ENCODE measurements around the gene ADGRD1.
"Not testable (repeated sequence)": the region's sequence is repeated elsewhere in the genome, so short reads cannot be mapped to it uniquely, and the experiment has no call there.

ADGRD1 gene

DNA sequence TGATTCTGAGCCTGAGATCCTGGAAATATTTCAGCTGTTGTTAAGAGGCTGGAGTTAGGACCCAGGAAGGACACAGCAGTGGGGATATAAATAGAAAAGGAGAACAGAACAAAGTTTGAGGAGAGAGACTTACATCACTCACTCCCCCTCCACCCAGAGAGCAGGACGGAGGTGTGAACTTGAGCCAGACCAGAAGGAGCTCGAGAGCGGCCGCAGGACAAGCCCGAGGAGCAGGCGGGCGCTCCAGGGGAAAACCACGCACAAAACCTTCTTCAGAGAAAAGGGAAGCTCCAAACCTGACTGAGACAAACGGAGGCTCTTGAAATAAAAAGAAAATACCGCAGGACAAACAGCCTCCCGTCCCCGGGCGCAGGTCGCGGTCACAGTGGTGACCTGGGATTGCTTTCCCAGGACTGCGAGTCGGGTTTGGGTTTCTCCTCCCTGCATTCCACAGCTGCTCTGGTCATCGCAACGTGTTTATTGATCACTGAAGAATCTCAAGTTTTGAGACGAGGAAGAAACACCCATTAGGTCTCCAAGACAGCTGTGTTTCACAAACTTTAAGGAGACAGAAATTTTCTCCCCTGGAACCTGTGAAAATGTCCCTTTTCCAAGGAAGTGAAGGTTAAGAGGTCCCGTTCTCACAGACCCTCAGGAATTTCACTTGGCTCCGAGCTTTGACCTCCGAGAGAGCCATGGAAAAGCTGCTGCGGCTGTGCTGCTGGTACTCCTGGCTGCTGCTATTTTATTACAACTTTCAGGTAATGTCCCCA lies at the start of gene ADGRD1:
ADGRD1 (plus strand) TSS at position 137 of the 773 bp plus-strand sequence; CDS start at position 696, 559 bp downstream.
- H3K4me3 Mint-ChIP-seq: no peak within 1 kb of the TSS
- H3K9me3 Mint-ChIP-seq: no peaks in the 10 kb centered on the region
- peaks cover 3% of the 10 kb centered on the region for H3K4me1 Mint-ChIP-seq
- ATAC-seq: no peak
- no peak within 1 kb of the TSS for H3K27ac Mint-ChIP-seq
- no peak for DNase-seq
- H3K36me3 Mint-ChIP-seq (ENCODE audit: low read depth): no peaks in the 10 kb centered on the region
- peaks cover 18% of the 10 kb centered on the region for H3K27me3 Mint-ChIP-seq

DNA sequence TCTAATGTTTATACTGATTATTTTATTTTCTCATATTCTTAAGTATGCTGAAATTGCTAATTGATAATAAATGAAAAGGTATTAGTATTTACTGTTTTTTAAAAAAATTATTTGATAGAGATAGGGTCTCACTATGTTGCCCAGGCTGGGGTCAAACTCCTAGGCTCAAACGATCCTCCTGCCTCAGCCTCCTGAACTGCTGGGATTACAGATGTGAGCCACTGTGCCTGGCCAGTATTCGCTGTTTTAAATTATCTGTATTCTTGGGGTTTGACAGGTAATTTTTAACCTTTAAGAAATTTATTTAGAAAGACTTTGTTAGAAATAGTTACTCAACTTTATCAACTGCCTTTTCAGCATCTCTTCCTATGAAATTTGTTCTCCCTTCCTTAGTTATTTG lies 49.6 kb upstream of the ADGRD1 start:
- H3K4me3 Mint-ChIP-seq: no peak overlapping the region
- no peaks in the 10 kb centered on the region for H3K36me3 Mint-ChIP-seq (ENCODE audit: low read depth)
- H3K27ac Mint-ChIP-seq: no peak overlapping the region
- peaks cover 5% of the 10 kb centered on the region for H3K9me3 Mint-ChIP-seq
- peaks cover 5% of the 10 kb centered on the region for H3K27me3 Mint-ChIP-seq
- H3K4me1 Mint-ChIP-seq: no peaks in the 10 kb centered on the region
- no peak for ATAC-seq
- no peak for DNase-seq

DNA sequence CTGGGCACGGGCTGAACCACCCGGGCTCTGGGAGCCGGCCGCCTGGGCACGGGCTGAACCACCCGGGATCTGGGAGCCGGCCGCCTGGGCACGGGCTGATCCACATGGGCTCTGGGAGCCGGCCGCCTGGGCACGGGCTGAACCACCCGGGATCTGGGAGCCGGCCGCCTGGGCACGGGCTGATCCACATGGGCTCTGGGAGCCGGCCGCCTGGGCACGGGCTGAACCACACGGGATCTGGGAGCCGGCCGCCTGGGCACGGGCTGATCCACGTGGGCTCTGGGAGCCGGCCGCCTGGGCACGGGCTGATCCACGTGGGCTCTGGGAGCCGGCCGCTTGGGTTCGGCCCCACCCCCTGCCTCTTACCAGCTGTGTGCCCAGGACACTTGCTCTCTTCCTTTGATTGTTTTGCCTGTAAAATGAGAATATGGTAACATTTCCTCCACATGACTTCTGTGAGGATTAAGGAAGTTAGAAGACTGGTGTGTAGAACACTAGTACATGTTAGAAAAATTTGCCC lies 48.7 kb upstream of the ADGRD1 start:
- not testable (repeated sequence) for H3K9me3 Mint-ChIP-seq; H3K4me3 Mint-ChIP-seq; H3K27me3 Mint-ChIP-seq; ATAC-seq; H3K4me1 Mint-ChIP-seq; H3K36me3 Mint-ChIP-seq (ENCODE audit: low read depth); H3K27ac Mint-ChIP-seq; DNase-seq

GRCh38 chr12:130909111-130909510 lies 44.6 kb upstream of the ADGRD1 start:
- Mint-ChIP-seq H3K9me3 (peaks cover 22% of the 10 kb centered on the region), H3K27ac (no peak overlapping the region), H3K27me3 (peaks cover 19% of the 10 kb centered on the region), H3K4me3 (no peak overlapping the region), H3K4me1 (no peaks in the 10 kb centered on the region), H3K36me3 (ENCODE audit: low read depth) (no peaks in the 10 kb centered on the region)
- DNase-seq: no peak
- no peak for ATAC-seq

DNA sequence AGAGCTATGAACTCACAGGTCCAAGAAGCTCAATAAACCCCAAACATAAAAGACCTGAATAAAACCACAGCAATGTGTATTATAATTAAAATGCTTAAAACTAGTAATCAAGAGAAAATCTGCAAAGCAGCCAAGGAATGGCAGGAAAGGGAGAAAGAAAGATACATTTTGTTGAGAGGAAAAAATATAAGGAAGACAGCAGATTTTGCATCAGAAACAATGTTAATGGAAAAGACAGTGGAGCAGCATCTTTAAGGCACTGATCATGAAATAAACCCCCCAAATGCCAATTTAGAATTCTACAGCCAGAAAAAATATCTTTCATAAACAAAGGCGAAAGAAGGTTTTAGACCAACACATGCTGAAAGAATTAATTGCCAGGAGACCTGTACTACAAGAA lies 42.5 kb upstream of the ADGRD1 start:
- H3K27ac Mint-ChIP-seq: no peak overlapping the region
- peaks cover 32% of the 10 kb centered on the region for H3K27me3 Mint-ChIP-seq
- ATAC-seq (no peak), DNase-seq (no peak)
- peaks cover 22% of the 10 kb centered on the region for H3K9me3 Mint-ChIP-seq
- no peaks in the 10 kb centered on the region for H3K36me3 Mint-ChIP-seq (ENCODE audit: low read depth)
- H3K4me3 Mint-ChIP-seq: no peak overlapping the region
- H3K4me1 Mint-ChIP-seq: no peaks in the 10 kb centered on the region

- H3K9me3 Mint-ChIP-seq: peaks cover 22% of the 10 kb centered on the region
- DNase-seq (no peak), ATAC-seq (no peak)
- peaks cover 40% of the 10 kb centered on the region for H3K27me3 Mint-ChIP-seq
- H3K4me3 Mint-ChIP-seq: no peak overlapping the region
- H3K27ac Mint-ChIP-seq: no peak overlapping the region
- no peaks in the 10 kb centered on the region for H3K4me1 Mint-ChIP-seq
- H3K36me3 Mint-ChIP-seq (ENCODE audit: low read depth): no peaks in the 10 kb centered on the region
Measured at GRCh38 chr12:130911933-130912332, 41.8 kb upstream of the ADGRD1 start.

DNA sequence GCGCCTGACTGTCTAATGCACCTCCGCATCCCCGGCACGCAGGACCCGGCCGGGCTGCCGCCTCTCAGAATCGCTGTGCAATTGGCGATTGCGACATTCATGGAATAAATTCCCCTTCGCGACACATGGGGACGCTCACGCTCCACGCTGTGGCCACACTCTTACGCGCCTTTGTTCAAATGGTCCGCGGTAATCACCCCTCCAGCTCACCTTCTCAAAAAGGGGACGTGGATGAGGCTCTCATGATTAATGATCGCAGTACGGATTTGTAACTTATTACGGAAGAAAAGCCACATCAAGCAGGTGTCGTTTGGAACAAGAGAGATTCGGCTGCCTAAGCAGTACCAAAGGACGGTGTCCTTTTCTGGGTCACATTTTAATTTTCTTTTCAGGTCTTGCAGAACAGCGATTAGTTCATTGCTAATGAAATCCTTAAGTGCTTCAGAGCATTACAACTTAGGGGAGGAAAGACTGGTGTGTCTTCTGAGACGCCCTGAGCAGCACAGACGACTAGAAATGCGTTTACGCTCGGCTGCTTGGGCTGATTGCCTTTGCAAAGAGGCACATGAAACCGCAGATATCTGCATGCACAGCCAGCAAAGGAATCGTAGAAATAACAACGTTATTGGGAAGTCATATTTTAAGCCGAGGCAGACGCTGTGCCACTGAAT lies 37.3 kb upstream of the ADGRD1 start:
- no peaks in the 10 kb centered on the region for H3K4me1 Mint-ChIP-seq
- H3K27ac Mint-ChIP-seq: no peak overlapping the region
- peaks cover 11% of the 10 kb centered on the region for H3K9me3 Mint-ChIP-seq
- ATAC-seq (no peak), DNase-seq (peak; percentile 29)
- H3K36me3 Mint-ChIP-seq (ENCODE audit: low read depth): no peaks in the 10 kb centered on the region
- peaks cover 49% of the 10 kb centered on the region for H3K27me3 Mint-ChIP-seq
- no peak overlapping the region for H3K4me3 Mint-ChIP-seq

- no peak for ATAC-seq
- Mint-ChIP-seq H3K4me3 (no peak overlapping the region), H3K9me3 (no peaks in the 10 kb centered on the region), H3K4me1 (no peaks in the 10 kb centered on the region), H3K27ac (no peak overlapping the region), H3K27me3 (peaks cover 43% of the 10 kb centered on the region), H3K36me3 (ENCODE audit: low read depth) (no peaks in the 10 kb centered on the region)
- no peak for DNase-seq
Measured at GRCh38 chr12:130917607-130918006, 36.1 kb upstream of the ADGRD1 start.

GRCh38 chr12:130919086-130919485 lies 34.6 kb upstream of the ADGRD1 start:
- H3K4me3 Mint-ChIP-seq: no peak overlapping the region
- H3K27ac Mint-ChIP-seq: no peak overlapping the region
- no peak for ATAC-seq
- peaks cover 43% of the 10 kb centered on the region for H3K27me3 Mint-ChIP-seq
- no peaks in the 10 kb centered on the region for H3K4me1 Mint-ChIP-seq
- no peaks in the 10 kb centered on the region for H3K36me3 Mint-ChIP-seq (ENCODE audit: low read depth)
- DNase-seq: no peak
- no peaks in the 10 kb centered on the region for H3K9me3 Mint-ChIP-seq

- Mint-ChIP-seq H3K27me3 (peaks cover 40% of the 10 kb centered on the region), H3K36me3 (ENCODE audit: low read depth) (no peaks in the 10 kb centered on the region), H3K4me3 (no peak overlapping the region), H3K27ac (no peak overlapping the region), H3K9me3 (no peaks in the 10 kb centered on the region), H3K4me1 (no peaks in the 10 kb centered on the region)
- no peak for DNase-seq
- no peak for ATAC-seq
Measured at GRCh38 chr12:130920119-130920703, 33.5 kb upstream of the ADGRD1 start.

- H3K4me1 Mint-ChIP-seq: no peaks in the 10 kb centered on the region
- no peak overlapping the region for H3K4me3 Mint-ChIP-seq
- peaks cover 43% of the 10 kb centered on the region for H3K27me3 Mint-ChIP-seq
- H3K36me3 Mint-ChIP-seq (ENCODE audit: low read depth): no peaks in the 10 kb centered on the region
- ATAC-seq (no peak), DNase-seq (no peak)
- no peaks in the 10 kb centered on the region for H3K9me3 Mint-ChIP-seq
- no peak overlapping the region for H3K27ac Mint-ChIP-seq
Measured at GRCh38 chr12:130920723-130921381, 32.9 kb upstream of the ADGRD1 start.

GRCh38 chr12:130922511-130922953 lies 31.2 kb upstream of the ADGRD1 start:
- H3K4me1 Mint-ChIP-seq: no peaks in the 10 kb centered on the region
- no peak for ATAC-seq

GRCh38 chr12:130924966-130925665 lies 28.6 kb upstream of the ADGRD1 start:
- no peaks in the 10 kb centered on the region for H3K9me3 Mint-ChIP-seq

More at GRCh38 chr12:130922511-130922953, 31.2 kb upstream of the ADGRD1 start:
- no peak for DNase-seq
- Mint-ChIP-seq H3K36me3 (ENCODE audit: low read depth) (no peaks in the 10 kb centered on the region), H3K4me3 (no peak overlapping the region), H3K9me3 (no peaks in the 10 kb centered on the region), H3K27ac (no peak overlapping the region), H3K27me3 (peaks cover 32% of the 10 kb centered on the region)

DNA sequence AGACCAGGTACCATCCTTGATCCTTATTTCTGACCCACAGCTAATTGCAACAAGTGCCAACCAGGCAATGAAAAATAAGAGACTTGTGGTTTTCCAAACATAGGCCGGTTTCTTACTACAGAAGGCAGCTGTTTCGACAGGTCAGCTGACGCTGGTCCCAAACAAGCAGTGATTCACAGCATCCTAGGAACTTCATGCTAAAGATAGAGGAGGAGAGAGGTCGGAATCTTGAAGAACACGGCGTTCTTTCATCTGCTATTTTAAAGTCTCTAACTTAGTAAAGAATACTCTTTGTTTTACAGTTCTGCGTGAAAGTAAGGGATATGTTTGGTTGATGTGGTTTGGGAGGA lies 28.1 kb upstream of the ADGRD1 start:
- no peak for ATAC-seq
- no peaks in the 10 kb centered on the region for H3K36me3 Mint-ChIP-seq (ENCODE audit: low read depth)
- peaks cover 38% of the 10 kb centered on the region for H3K27me3 Mint-ChIP-seq
- H3K4me3 Mint-ChIP-seq: no peak overlapping the region
- H3K4me1 Mint-ChIP-seq: no peaks in the 10 kb centered on the region
- H3K27ac Mint-ChIP-seq: no peak overlapping the region
- no peak for DNase-seq
- no peaks in the 10 kb centered on the region for H3K9me3 Mint-ChIP-seq

More at GRCh38 chr12:130924966-130925665, 28.6 kb upstream of the ADGRD1 start:
- no peak overlapping the region for H3K4me3 Mint-ChIP-seq
- no peak overlapping the region for H3K27ac Mint-ChIP-seq
- DNase-seq (no peak), ATAC-seq (no peak)
- peaks cover 33% of the 10 kb centered on the region for H3K27me3 Mint-ChIP-seq
- H3K36me3 Mint-ChIP-seq (ENCODE audit: low read depth): no peaks in the 10 kb centered on the region
- H3K4me1 Mint-ChIP-seq: no peaks in the 10 kb centered on the region
